Embryonic facial prominence (tissue), 1 donor: ENCODE data around the gene CMTM5.
"Not testable (repeated sequence)": the region's sequence is repeated elsewhere in the genome, so short reads cannot be mapped to it uniquely, and the experiment has no call there.

Experiments used
- DNase-seq: peaks from one replicate; pipeline ENCODE4 v3.0.0-alpha.2; 2016; ENCODE audit errors: extremely low spot score

Gene CMTM5

DNA sequence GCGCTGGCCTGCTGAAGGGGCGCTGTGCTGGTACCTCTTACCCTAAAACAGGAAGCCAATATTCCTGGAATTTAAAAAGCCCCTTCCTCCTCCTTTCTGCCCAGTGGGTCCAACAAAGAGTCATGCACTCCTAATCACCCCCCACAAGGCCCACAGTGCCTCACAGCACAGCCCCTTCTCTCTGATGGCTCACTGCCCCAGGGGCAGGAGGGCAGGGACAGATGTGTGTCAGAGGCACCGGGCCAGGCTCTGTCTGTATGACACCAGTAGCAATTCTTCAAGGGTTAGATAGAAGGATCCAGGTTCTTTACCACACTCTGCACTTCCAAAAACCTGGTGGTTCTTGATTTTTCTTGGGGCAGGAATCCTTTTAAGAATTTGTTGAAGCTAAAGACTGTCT lies 22.3 kb downstream of the CMTM5 start:
- no peak for DNase-seq

DNA sequence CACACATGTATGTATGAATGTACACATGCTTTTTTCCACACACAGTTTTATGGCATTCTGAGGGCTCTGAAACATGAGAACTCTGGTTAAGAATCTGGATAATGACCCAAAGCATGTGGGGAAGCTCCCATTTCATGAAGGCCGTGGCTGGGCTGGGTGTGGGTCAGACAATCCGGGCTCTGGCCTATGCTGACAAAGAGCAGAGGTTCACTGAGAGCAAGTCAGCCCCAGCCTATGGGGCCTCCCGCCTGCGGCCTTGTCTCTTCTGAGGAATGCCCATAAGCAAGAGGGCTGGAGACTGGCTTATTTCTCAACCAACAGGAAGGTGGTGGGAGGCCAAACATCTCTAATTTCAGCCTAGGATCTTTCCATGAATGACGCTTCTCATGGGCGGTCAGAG lies 22.7 kb downstream of the CMTM5 start:
- no peak for DNase-seq

DNA sequence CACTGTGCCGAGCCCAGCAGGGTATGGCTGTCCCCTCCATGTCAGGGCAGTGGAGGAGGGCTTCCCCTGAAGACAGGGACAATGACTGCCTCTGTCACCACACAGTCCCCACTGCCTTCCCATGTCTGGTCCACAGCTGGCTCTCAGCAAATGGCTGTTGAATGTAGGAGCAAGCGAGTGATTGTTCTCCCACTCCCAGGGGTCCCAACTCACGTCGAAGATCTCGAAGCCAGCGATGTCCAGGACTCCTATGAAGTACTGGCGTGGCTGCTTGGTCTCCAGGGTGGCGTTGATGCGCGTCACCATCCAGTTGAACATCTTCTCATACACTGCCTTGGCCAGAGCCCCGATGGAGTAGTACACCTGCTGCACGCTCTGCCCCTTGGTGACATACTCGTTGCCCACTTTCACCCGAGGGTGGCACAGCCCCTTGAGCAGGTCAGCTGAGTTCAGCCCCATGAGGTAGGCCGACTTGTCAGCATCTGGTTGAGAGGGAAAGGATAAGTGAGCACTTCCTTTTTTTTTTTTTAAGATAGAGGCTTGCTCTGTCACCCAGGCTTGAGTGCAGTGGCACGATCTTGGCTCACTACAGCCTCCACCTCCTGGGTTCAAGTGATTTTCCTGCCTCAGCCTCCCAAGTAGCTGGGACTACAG lies 23.8 kb downstream of the CMTM5 start:
- DNase-seq = not testable (repeated sequence)

DNA sequence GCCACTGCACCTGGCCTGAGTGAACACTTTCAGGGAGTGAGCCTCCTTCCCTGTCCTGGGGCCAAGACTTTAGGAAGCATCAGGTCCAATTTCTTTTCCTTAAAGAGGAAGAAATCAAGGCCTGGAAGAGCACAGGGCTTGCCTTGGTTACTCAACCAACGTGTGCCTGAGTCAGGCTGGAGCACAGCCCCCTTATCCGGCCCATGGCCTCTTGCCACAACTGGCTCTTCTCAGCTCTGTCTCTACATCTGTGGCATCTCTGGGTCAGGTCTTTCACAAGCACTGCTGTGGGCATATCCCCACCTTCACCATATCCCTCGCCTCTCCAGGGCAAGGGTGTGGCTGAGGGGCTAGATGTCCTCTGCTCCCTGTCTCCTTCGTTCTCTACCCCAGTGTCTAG lies 24.4 kb downstream of the CMTM5 start:
- no peak for DNase-seq

DNA sequence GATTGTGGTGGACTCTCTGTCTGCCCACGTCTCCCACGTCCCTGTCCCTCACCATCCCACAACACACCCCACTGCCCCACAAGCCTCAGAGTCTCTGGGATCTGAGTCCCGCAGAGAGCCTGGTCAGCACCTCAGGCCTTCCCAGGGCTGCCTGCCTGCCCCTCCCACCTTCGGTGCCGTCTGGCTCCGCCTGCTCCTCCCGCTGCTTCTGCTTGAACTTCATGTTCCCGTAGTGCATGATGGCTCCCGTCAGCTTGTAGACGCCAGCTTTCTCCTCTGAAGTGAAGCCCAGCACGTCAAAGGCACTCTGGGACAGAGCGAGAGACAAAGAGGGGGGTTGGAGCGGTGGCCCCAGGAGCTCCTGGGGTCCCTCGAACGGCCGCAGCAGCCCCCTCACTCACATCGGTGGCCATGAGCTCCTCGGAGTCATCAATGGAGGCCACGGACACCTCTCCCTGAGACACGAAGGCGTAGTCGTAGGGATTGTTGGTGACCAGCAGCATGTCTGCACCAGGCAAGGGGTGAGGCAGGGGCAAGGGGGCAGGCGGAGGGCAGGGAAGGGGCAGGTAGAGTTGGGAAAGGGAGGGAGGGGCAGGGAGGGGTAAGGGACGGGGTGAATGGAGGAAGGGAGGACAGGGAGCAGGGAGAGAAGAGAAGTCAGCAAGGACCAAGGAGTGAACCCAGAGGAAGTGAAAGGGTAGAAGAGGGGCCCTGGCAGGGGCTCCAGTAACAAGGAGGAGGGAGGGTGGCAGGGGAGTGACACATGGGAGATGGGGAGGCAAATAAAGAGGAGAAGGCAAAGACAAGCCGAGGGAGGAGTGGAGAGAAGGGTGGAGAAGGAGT lies 25.7 kb downstream of the CMTM5 start:
- no peak for DNase-seq

DNA sequence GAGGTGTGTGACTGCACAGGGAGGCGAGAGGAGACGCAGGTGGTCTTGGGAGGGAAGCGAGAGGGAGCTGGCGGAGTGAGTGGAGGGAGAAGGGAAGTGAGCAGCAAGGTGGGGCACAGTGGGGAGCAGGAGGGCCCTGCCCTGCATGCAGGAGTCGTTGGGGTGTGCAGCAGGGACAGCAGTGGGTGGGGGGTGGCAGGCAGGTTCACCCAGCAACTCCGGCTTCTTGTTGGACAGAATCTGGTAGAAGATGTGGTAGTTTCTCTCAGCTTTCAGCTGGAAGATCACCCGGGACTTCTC lies 26.2 kb downstream of the CMTM5 start:
- DNase-seq = no peak

DNA sequence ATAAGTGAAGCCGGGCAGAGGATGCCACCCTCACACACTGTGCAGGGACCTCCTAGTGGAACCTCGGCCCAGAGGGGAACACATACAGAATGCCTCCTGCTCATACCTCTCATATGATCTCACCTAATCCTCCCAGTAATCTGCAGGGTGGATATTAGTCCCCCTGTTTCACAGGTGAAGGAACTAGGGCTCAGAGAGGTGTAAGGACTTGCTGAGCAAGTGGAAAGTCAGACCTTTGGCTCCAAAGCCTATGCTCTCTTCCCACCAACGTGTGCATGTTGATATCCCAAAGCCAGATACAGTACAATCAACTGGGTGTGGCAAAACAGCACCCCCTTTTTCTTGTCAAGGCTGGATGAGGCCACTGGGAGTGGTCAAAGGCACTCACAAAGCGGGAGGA lies 27.1 kb downstream of the CMTM5 start:
- DNase-seq = no peak

DNA sequence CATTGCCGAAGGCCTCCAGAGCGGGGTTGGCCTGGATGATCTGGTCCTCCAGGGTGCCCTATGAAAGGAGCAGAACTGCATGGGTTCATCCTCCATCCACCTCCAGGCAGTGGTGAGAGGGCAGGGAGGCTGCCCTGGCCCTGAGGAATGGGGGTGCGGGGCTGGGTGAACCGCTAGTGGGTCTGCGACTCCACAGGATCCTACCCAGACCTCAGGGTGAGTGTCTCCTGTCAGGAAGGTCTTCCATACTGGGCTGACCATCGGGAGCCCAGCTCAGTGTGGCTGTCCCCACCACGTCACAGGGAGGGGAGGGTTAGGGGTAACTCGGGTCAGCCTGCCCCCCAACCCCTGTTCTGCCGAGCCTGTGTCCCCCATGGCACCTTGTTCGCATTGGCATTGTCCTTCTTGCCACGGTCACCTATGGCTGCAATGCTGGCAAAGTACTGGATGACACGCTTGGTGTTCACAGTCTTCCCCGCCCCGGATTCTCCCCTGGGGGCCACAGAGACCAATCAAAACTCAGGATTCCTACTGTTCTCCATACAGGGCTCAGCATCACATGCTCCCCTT lies 27.6 kb downstream of the CMTM5 start:
- no peak for DNase-seq

DNA sequence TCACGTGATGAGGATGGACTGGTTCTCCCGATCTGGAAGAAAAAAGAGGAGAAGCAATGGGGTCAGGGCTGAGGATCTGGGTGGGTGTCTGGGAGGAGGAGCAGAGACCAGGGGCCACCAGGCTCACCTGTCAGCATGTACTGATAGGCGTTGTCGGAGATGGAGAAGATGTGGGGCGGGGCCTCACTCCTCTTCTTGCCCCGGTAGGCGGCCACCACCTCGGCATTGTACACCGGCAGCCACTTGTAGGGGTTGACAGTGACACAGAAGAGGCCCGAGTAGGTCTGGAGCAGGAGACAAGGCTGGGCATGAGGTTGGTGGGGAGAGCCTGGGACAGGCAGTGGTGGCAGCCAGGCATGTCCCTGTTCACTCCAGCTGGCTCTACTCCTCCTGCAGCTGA lies 28.2 kb downstream of the CMTM5 start:
- no peak for DNase-seq

DNA sequence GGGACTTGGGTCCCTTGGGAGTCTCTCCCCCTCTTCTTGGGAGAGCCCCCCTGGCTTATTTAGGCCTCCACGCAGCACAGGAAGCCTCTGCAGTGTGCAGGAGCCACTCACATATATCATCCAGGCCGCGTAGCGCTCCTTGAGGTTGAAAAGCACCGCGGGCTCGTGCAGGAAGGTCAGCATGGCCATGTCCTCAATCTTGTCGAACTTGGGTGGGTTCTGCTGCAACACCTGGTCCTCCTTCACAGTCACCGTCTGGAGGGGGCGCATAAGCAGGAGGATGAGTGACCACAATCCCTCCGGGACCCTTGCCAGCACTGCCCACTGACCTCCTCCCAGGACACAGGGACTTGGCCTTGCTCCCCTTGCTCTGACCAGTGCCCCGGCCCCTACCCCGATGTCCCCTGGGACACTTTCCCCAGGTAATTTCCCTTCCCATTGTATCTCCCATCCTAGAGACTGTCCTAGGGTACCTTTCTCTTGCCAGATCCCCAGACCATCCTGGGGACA lies 28.7 kb downstream of the CMTM5 start:
- DNase-seq = no peak

DNA sequence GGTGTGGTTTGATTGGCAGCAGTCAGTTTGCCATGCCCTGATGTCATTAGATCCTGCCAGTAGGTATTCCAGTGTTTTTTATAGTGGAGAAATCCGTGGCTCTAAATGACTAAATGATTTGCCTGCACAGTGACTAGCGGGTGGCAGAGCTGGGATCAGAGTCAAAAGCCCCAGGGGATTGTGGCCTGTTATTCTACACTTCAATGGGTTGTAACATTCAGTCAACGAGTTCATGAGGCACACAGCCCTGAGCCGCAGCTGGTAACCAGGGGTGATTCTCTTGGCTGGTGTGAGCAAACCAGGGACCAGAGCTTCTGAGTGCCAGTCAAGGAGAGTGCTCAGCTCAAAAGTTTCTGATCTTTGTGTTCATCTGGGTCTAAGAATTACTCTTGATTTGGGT lies 29.4 kb downstream of the CMTM5 start:
- no peak for DNase-seq

DNA sequence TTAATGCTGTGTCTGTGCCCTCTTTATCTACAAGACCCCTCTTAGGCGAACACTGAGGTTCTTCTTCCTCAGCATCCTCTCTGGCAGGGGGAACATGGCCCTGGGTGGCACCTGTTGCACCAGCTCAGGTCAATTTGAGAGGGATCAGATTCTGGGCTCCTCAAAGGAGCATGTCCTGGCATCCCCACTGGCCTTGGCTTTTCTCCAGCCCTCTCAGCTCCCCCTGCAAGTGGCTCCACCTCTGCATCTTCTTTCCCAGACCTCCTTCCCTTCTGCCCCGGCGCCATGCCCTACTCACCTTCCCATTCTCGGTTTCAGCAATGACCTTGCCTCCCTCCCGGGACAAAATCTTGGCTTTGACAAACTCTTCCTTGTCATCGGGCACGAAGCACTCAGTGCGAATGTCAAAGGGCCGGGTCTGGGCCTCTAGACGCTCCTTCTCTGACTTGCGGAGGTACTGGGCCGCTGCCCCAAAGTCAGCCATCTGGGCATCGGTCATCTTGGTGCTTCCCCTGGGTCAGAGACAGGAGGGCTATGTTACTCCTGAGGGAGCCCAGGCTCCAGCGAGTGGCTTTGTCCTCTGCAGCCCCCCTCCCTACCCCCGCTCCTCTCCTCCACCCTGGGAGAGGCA lies 30.0 kb downstream of the CMTM5 start:
- DNase-seq = no peak

DNA sequence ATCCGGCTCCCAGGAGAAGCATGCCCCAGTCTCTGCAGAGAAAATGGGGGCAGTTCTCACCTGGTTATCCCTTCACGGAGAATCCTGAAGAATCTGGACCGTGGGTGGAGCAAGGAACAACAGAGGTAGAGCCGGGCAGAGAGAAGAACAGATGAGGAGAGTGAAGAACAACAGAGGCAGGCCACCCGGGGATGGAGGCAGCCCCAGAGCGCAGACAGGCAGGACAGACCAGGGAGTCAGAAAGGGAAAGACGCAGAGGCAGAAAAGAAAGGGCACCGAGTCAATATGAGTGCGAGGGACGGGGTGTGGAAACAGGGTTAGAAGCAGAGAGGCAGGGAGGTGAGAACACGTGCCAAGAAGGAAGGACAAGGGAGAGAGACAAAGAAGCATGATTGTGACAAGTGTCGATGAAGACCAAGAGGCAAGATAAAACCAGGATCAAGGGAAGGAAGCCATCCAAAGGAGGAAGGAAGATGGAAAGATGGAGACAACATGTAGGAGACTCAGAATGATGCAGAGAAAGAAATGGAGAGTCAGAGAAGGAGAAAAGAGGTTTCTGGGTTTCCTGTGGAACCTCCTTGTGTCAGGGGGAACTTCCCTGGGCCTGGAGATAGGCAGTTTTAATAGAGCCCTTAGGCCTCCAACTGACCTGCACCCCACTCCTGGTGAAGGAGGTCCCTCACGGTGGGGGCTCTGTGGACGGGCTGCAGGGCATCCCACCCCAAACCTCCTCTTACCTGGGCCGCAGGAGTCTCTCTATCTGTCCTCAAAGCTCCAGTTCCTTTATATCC lies 30.9 kb downstream of the CMTM5 start, which contains the start of gene MYH6:
MYH6 (minus strand) TSS at position 758 of the 791 bp plus-strand sequence. CDS start 1,050 bp downstream, outside the sequence.
- no peak for DNase-seq

DNA sequence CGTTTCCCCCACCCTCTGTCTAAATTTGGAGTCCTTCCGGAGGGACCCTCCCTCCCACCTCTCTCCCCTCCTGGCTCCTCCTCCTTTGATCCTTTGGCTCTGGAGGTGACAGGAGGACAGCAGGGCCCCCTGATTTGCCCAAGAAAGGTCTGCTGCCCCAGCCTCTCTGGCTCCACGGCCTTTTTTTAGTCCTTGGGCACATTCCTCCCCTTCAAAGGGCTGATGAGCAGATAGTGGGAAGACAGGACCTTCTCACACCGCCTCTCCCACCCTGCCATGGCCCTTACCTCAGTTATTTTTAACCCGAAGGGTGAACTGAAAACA lies 31.4 kb downstream of the CMTM5 start:
- DNase-seq = no peak

DNA sequence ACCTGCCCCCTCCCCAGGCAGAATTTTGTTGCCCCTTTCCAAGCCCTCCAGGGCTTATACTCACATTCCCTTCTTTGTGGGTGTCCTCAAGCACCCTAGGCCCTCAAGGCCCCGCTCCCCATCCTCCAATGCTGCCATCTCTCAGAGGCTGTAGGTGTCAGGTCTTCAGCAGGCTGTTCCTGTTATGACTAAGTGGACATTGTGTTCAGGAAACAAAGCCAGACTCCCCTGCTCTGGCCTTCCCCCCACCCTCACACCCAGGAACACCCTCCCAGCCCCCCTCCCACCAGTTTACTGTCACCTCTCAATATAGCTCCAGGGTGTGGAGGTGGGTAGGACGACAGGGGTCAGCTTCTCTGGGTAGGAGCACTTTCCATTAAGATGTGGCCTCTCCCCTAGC lies 32.6 kb downstream of the CMTM5 start:
- no peak for DNase-seq

DNA sequence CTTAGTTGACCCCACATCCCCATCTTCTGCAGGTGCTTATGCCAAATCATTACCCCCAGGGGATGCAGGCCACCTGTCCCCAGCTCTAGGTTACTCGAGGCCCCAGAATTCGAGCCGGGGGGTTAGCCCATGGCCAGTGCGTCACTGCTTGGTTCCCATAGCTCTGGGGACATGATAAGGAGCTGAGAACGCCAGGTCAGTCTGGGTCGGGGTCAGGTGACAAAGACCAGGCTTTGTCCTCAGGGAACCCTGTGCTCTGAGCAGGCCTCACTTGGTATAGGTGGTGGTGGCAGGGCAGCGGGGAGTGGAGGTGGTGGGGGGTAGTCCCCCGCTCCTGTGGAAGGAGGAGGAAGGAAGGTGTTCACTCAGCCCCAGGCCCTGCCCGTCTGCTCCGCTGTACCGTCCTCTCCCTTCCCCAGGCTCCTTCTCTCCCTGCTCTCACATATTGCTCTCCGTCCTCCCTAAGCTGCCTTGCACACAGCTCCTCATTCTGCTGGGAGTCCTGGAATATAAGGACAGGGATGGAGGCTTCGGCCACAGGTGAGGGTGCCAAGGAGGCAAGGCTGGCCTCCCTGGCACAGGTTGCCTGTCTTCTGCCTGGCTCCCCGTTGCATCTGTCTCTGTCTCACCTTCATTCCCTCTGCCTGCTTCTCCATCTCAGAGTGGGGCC lies 33.3 kb downstream of the CMTM5 start:
- DNase-seq = no peak

DNA sequence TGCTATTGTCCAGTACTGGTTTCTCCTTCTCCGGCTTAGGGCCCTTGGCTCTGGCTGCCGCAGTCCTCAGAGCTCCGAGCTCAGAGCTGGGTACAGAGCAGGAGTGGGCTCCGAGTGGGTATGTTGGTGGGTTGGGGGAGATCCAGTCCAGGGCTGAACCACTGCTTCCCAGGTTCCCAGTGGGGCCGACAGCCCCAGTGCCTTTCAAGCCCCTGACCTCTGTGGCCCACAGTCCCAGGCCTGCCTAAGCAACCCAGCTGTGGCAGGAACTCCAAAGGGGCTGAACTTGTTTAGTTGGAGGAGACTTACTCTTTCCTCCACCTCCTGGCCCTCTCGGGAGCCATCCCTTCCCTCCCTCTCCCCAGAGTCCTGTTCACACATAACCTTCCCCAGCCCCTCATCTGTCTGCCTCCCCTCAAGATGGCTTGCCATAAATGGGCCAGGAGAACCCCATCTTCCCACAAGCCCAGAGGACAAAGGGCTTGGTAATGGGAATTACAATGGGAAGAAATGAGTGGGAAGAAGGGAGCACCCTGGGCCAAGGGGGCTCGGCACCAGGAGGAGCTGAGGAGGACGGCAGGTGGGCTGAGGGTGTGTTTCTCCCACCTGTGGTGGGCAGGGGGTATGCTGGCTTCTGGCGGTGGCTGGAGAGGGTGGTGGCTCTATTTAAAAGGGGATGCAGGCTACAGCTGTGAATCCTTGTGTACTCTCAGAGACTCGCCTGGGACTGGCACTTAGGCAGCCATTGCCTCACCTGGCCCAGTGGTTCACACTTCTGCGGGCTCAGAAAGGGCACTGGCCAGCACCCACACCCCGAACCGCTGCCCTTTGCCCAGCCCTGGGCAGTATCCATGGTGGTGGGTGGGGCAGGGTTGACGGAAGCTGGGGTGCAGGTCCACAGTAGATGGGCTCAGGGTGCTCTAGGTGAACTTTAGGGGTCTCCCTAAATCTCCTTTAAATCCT lies 35.0 kb downstream of the CMTM5 start:
- DNase-seq = no peak

DNA sequence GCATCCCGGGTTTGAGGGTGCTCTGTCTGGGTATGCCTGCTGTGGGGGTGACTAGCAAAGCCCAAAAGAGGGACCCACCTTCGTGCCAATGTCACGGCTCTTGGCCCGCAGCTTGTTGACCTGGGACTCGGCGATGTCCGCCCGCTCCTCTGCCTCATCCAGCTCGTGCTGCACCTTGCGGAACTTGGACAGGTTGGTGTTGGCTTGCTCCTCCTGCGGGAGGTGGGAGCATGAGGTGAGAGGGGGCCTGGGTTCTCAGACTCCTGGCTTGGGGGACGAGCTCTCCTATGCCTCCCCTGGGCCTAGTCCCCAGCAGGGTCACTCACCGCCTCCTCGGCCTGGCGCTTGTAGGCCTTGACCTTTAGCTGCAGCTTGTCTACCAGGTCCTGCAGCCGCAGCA lies 36.8 kb downstream of the CMTM5 start:
- no peak for DNase-seq

DNA sequence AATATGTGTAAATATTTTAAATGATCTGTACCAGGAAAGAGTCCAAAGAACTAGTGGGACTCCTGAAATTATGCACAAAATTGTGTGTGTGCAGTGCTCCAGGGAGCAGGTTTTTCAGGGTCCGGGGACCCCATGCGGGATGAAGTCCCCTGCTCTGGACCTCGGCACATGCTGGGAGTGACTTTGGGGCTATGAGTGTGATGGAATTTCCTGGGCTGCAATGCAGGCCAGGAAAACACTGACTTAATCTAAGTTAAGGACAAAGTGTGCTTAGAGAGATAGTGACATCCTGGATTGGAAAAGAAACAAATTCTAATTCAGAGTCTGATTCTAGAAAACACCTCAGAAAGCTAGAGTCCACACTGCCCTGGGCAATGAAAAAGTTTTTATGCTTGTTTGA lies 37.4 kb downstream of the CMTM5 start:
- no peak for DNase-seq
